HepG2 (cell line): ENCODE measurements around the gene ACTN3. TPM values are rescaled to one million over a fixed set of nuclear protein-coding genes. Genes with fewer than 3 reads are reported as not detected.

Experiments used
- E2F2 ChIP-seq: sonication (generic); formaldehyde crosslinking; IDR thresholded peaks from 2 replicates; pipeline ENCODE4 v1.4.0; 2020; ENCODE audit warnings: missing genetic modification reagents, borderline replicate concordance
- FOXO1 ChIP-seq: sonication (generic); formaldehyde crosslinking; IDR thresholded peaks from 2 replicates; pipeline ENCODE4 v1.4.0; 2020; ENCODE audit warnings: missing genetic modification reagents
- HNF1A ChIP-seq, 2 experiments: sonication (generic) in 1 of 2; formaldehyde crosslinking in 1 of 2; IDR thresholded peaks; 2 replicates each; pipeline versions ENCODE4 v1.4.0 to v1.6.1; 2016 to 2020; ENCODE audit warnings: borderline replicate concordance in 1 of 2, low read depth in 1 of 2, mild to moderate bottlenecking in 1 of 2, missing genetic modification reagents in 1 of 2
- HNRNPLL ChIP-seq: fragments of 200-400 bp; formaldehyde crosslinking; IDR thresholded peaks from 2 replicates; pipeline ENCODE4 v1.6.1; 2017; ENCODE audit warnings: mild to moderate bottlenecking, low read depth, low read length; ENCODE audit not compliant: poor library complexity, severe bottlenecking
- MZF1 ChIP-seq: sonication (generic); formaldehyde crosslinking; IDR thresholded peaks from 2 replicates; pipeline ENCODE4 v1.8.1; 2023; ENCODE audit warnings: mild to moderate bottlenecking, missing genetic modification reagents, borderline replicate concordance
- RCOR2 ChIP-seq: IDR thresholded peaks from 2 replicates; pipeline ENCODE4 v1.6.1; 2016; ENCODE audit warnings: missing biosample characterization, missing genetic modification reagents
- YY1 ChIP-seq: IDR thresholded peaks from 2 replicates; pipeline ENCODE4 v1.6.1; 2011; ENCODE audit warnings: low read length, low read depth, moderate library complexity, mild to moderate bottlenecking; ENCODE audit not compliant: insufficient read depth, insufficient replicate concordance
- ZNF570 ChIP-seq: sonication (generic); formaldehyde crosslinking; IDR thresholded peaks from 2 replicates; pipeline ENCODE4 v1.4.0; 2020; ENCODE audit warnings: mild to moderate bottlenecking, missing genetic modification reagents, borderline replicate concordance
- polyA plus RNA-seq, 8 experiments: library from polyadenylated mRNA; depleted of rRNA in 3 of 8; stranded (reverse) in 7 of 8; unstranded in 1 of 8; fragments of >200 nt; fragmentation: Illumina TruSeq in 4 of 8; extraction: Trizol in 4 of 8; gene quantifications; 2 replicates each; pipeline versions ENCODE4 v1.2.1 to v1.2.3, GENCODE V29; 2011 to 2016; ENCODE audit warnings: low read depth in 4 of 8, missing spikeins in 1 of 8, mixed read lengths in 1 of 8; ENCODE audit not compliant: insufficient read depth in 1 of 8
- total RNA-seq, 5 experiments: library from RNA; depleted of rRNA; stranded (reverse); fragments of >200 nt; fragmentation: Illumina TruSeq; extraction: Trizol; gene quantifications; 2 replicates each; pipeline ENCODE4 v1.2.3, GENCODE V29; 2016; ENCODE audit warnings: low read depth in 1 of 5

Gene ACTN3
- total and polyA plus RNA-seq, 2 of the 13 experiments (the other 11 are each of a cell fraction or from before 2014, with no cell fraction given) = 0.04 to 0.09 TPM

- no peak for TF ChIP-seq FOXO1
- TF ChIP-seq MZF1 (CRISPR knock-in tag) = no peak
- TF ChIP-seq E2F2 = no peak
- TF ChIP-seq RCOR2 = no peak
- no peak for TF ChIP-seq HNRNPLL
- no peak for TF ChIP-seq HNF1A (IDR thresholded peaks at IDR 0.05; ENCODE audit: low read depth)
- no peak for TF ChIP-seq HNF1A (CRISPR knock-in tag; IDR thresholded peaks at IDR 0.05; ENCODE audit: borderline replicate concordance)
- TF ChIP-seq ZNF570 (CRISPR knock-in tag) = no peak
- TF ChIP-seq YY1 = no peak
Observed at GRCh38 chr11:66530927-66531709, 15.6 kb upstream of the ACTN3 start (continued).
